Retinal pigment epithelial cell (primary cell): Measurements from ENCODE around the gene AK5.

Source experiments
- DNase-seq: peaks from one replicate; pipeline ENCODE4 v3.0.0-alpha.2; 2010; ENCODE audit warnings: low read depth
- H3K4me3 ChIP-seq: 2 replicates; pipeline ENCODE4 v1.5.1; 2011; ENCODE audit warnings: mild to moderate bottlenecking, low read length, control low read depth, moderate library complexity
- TF ChIP-seq, protein P1 (sequence below): conservative IDR thresholded peaks from 2 replicates; pipeline ENCODE4 v1.5.1; 2011; ENCODE audit warnings: low read depth, low read length, control low read depth, inconsistent platforms

AK5 gene

DNA sequence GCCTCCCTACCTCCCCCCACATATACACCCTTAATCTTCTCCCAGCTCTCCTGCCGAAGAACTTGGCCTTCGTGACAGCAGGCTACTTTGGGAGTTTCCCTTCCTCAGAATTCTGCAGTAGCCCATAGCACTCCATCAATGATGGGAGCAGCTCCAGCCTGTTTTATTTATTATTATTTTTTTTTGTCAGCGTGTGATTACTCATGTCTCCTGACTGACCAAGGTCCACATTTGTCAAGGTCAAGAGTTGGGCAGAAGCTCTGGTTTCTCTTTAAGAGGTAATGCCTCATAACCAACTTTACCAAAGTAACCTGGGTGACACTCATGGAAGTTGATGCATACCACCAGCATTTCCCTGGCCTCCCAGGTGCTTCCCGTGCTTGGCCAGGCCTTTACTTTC is 275.2 kb downstream of the AK5 start:
- no peak for DNase-seq
- no peak overlapping the region for H3K4me3 ChIP-seq
- TF ChIP-seq, protein P1, sequence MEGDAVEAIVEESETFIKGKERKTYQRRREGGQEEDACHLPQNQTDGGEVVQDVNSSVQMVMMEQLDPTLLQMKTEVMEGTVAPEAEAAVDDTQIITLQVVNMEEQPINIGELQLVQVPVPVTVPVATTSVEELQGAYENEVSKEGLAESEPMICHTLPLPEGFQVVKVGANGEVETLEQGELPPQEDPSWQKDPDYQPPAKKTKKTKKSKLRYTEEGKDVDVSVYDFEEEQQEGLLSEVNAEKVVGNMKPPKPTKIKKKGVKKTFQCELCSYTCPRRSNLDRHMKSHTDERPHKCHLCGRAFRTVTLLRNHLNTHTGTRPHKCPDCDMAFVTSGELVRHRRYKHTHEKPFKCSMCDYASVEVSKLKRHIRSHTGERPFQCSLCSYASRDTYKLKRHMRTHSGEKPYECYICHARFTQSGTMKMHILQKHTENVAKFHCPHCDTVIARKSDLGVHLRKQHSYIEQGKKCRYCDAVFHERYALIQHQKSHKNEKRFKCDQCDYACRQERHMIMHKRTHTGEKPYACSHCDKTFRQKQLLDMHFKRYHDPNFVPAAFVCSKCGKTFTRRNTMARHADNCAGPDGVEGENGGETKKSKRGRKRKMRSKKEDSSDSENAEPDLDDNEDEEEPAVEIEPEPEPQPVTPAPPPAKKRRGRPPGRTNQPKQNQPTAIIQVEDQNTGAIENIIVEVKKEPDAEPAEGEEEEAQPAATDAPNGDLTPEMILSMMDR: no peak

DNA sequence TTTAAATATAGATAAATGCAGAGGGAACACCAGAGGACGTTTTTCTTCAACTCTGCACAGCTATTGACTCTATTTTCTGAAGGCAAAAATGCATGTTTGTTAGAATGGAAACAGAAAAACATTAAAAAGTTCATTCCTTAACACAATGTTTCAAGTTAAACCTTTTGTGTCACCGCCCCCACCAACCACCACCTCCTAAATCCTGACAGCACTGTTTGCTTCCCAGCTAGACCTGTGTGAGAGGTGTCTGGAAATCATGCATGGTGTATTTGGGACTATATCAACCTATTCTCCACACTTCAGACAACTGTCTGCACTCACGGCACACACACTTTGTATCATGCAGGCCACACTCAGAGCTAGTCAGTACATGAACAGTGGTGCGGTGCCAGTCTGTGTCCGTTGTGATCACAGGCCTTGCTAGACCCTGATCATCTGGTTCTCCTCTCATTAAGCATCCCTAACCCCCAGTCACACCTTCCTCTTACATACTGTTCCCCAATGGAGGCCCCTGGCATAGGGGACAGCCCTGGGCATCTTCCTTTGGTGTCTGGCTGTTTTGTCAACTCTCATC is 276.9 kb downstream of the AK5 start:
- DNase-seq: no peak

DNA sequence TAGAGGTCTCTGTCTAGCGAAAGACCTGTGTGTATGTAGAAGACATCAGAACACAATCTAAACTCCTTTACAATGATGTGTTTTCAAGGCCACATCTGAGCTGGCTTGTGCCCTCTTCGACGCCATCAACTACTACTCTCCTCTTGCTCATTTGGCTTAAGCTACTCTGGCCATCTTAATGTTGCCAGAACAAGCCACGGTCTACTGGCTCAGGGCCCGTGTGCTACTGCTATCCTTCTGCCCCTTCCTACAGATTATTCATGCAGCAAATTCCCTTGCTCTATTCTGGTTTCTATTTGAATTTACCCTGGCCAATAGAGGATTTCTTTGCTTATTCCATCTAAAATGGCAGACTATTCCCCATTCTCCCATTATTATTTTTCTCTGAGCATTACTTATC is 278.9 kb downstream of the AK5 start:
- TF ChIP-seq, protein P1: no peak
- no peak overlapping the region for H3K4me3 ChIP-seq
- no peak for DNase-seq

More for the DNA sequence above, 276.9 kb downstream of the AK5 start:
- TF ChIP-seq, protein P1: no peak
- H3K4me3 ChIP-seq: no peak overlapping the region

DNA sequence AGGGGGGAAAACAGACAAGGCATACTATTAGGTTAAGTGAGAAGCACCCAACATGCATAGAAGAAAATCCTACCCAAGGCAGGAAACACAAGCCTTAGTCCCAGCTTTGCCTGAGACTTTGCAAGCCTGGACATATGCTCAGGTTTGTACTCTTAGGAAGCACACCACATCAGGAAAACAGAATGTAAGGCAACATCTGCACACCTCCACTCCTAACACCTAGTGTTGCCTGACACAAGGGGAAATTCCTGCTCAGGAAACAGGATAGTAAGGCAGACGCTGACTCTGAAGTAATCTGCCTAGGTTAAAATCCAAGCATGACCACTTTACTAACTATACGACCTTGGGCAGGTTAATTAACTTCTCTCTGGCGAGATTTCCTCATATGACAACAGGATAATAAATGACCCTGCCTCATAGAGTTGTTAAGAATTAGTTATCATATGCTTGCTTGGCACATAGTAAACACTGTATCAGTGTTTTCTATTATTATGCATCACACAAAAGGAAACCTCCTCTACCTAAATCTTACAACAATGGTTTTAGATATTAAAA is 280.9 kb downstream of the AK5 start:
- DNase-seq: no peak
- TF ChIP-seq, protein P1: no peak
- H3K4me3 ChIP-seq: no peak overlapping the region

DNA sequence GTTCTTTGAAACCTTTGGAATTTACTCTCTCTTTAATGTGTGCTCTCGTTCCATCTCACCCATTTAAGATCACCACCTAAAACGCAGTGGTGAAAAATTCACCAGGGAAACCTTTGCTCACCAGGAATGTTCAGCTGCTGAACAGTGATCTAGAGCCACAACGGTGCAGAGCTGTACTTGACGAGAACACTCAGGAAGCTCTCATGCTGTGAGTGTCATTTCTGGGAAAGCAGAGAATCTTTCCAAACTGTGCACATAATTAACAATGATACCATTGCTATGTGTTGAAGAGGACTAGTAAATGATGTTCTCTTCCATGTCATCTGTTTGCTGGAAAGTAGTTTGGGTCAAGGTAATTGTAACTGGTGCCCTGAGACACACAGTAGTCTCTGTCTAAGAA is 283.5 kb downstream of the AK5 start:
- TF ChIP-seq, protein P1: no peak
- DNase-seq: no peak

DNA sequence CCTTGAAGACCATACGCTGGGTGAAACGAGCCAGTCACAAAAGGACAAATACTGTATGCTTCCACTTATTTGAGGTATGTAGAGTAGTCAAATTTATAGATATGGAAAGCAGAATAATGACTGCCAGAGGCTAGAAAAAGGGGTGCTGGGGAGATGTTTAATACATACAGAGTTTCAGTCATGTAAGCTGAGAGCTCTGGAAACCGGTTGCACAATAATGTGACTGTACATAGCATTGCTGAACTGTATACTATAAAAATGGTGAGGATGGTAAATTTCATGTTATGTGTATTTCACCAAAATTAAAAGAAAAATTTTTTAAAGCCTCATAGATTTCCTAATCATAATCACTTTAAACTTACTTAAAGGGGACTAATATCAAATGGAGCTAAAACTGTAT is 289.8 kb downstream of the AK5 start:
- H3K4me3 ChIP-seq: no peak overlapping the region
- TF ChIP-seq, protein P1: no peak
- DNase-seq: no peak

More for the DNA sequence above, 283.5 kb downstream of the AK5 start:
- H3K4me3 ChIP-seq: no peak overlapping the region

DNA sequence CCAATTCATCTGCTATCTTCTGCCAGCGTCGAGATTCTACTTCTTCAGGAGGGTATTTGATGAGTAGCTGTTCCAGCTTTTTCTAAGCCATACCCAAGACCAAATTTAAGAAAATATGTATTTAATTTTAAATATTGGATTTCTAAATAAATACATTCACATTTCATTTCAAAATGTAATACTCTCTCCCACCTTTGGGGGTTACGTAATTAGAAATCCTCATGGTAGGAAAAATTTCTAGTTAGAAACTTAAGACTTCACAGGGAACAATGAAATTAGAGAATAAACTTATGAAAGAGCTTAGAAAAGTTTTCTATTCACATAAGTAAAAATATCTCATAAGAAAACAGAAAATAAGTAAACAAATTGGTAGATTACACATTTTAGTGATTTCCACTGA is 297.7 kb downstream of the AK5 start:
- TF ChIP-seq, protein P1: no peak
- no peak overlapping the region for H3K4me3 ChIP-seq
- no peak for DNase-seq
